GM19193 (cell line): ENCODE results near the gene GJD3.

Experiments
- POLR2A ChIP-seq: IDR thresholded peaks from 4 replicates; pipeline ENCODE4 v1.6.1; 2011; ENCODE audit not compliant: insufficient read depth, insufficient read length; ENCODE audit errors: extremely low read depth

The GJD3 gene

GRCh38 chr17:40355123-40355803 lies 9.3 kb downstream of the GJD3 start:
- TF ChIP-seq POLR2A: no peak

- TF ChIP-seq POLR2A: no peak
Measured at GRCh38 chr17:40354221-40355122, 10.1 kb downstream of the GJD3 start.

GRCh38 chr17:40352779-40353394 lies 11.7 kb downstream of the GJD3 start:
- no peak for TF ChIP-seq POLR2A

- no peak for TF ChIP-seq POLR2A
Measured at GRCh38 chr17:40352237-40352778, 12.2 kb downstream of the GJD3 start.

GRCh38 chr17:40351359-40352236 lies 12.9 kb downstream of the GJD3 start:
- TF ChIP-seq POLR2A: no peak

- TF ChIP-seq POLR2A: no peak
Measured at GRCh38 chr17:40350689-40351358, 13.7 kb downstream of the GJD3 start.

GRCh38 chr17:40349895-40350688 lies 14.4 kb downstream of the GJD3 start:
- no peak for TF ChIP-seq POLR2A

- no peak for TF ChIP-seq POLR2A
Measured at GRCh38 chr17:40349477-40349894, 15.1 kb downstream of the GJD3 start.

- TF ChIP-seq POLR2A: no peak
Measured at GRCh38 chr17:40348562-40349476, 15.7 kb downstream of the GJD3 start.

- TF ChIP-seq POLR2A: no peak
Measured at GRCh38 chr17:40348136-40348504, 16.4 kb downstream of the GJD3 start.

- no peak for TF ChIP-seq POLR2A
Measured at GRCh38 chr17:40347319-40348135, 17.0 kb downstream of the GJD3 start.
